Upper lobe of right lung (tissue), 1 donor: ENCODE data around the gene SCTR. TPM values are rescaled to one million over a fixed set of nuclear protein-coding genes. Genes with fewer than 3 reads are reported as not detected.

Experiments
- ATAC-seq: fragments of 200-7000 bp; cut with Tn5 transposase; one replicate; pipeline ENCODE4 v1.9.1; 2020; ENCODE audit warnings: mild to moderate bottlenecking, moderate library complexity
- DNase-seq: peaks from one replicate; pipeline ENCODE4 v3.0.0-alpha.2; 2020
- H3K27ac ChIP-seq: fragments of 200-600 bp; one replicate; pipeline ENCODE4 v1.8.0; 2022
- H3K27me3 ChIP-seq: fragments of 200-600 bp; one replicate; pipeline ENCODE4 v1.8.0; 2022; ENCODE audit warnings: mild to moderate bottlenecking
- H3K36me3 ChIP-seq: fragments of 200-600 bp; one replicate; pipeline ENCODE4 v1.8.0; 2022
- H3K4me1 ChIP-seq: fragments of 200-600 bp; one replicate; pipeline ENCODE4 v1.8.0; 2022
- H3K4me3 ChIP-seq: fragments of 200-600 bp; one replicate; pipeline ENCODE4 v1.8.0; 2022; ENCODE audit warnings: mild to moderate bottlenecking
- H3K9me3 ChIP-seq: fragments of 200-600 bp; one replicate; pipeline ENCODE4 v1.8.0; 2022
- CTCF ChIP-seq: fragments of 200-600 bp; IDR thresholded peaks from one replicate; pipeline ENCODE4 v1.8.0; 2022; ENCODE audit warnings: antibody characterized with exemption
- intact Hi-C: fragments of 100-400 bp; cut with DNase I; formaldehyde crosslinking; loops from one replicate; pipeline ENCODE4 v1.11.0; 2022
- total RNA-seq: library from RNA; stranded (reverse); fragmentation: NEBNext Ultra II Directional; extraction: Animal tissue kit (Norgen Biotek cat#: 25700); gene quantifications from one replicate; pipeline ENCODE4 v1.2.1, GENCODE V29; 2021
- donor health status: DM: no; HTN: yes; CAD: no; lungs with severe emphysema.

Gene SCTR
- total RNA-seq, 1 donor from 2014 or later, result 21.0 TPM

GRCh38 chr2:119490653-119491195, 33.6 kb downstream of the SCTR start:
- H3K27me3 ChIP-seq, result no peaks in the 10 kb centered on the region
- no peaks in the 10 kb centered on the region for H3K36me3 ChIP-seq
- no peak overlapping the region for H3K4me3 ChIP-seq
- intact Hi-C loops, result no loop called here
- H3K9me3 ChIP-seq, result no peaks in the 10 kb centered on the region
- ATAC-seq (peak; percentile 37), DNase-seq (no peak)
- peaks cover 36% of the 10 kb centered on the region for H3K4me1 ChIP-seq
- TF ChIP-seq CTCF, result no peak
- peak overlapping the region; percentile 66 for H3K27ac ChIP-seq

GRCh38 chr2:119490106-119490505, 34.2 kb downstream of the SCTR start:
- Histone ChIP-seq H3K9me3 (no peaks in the 10 kb centered on the region), H3K27ac (peak overlapping the region; percentile 13), H3K4me1 (peaks cover 40% of the 10 kb centered on the region), H3K36me3 (no peaks in the 10 kb centered on the region), H3K27me3 (no peaks in the 10 kb centered on the region), H3K4me3 (no peak overlapping the region)
- no peak for DNase-seq
- ATAC-seq, result no peak
- intact Hi-C loops, result no loop called here
- TF ChIP-seq CTCF, result no peak

- H3K4me3 ChIP-seq, result no peak overlapping the region
- H3K36me3 ChIP-seq, result no peaks in the 10 kb centered on the region
- ATAC-seq (peak; percentile 2), DNase-seq (no peak)
- peaks cover 45% of the 10 kb centered on the region for H3K4me1 ChIP-seq
- peak overlapping the region; percentile 53 for H3K27ac ChIP-seq
- TF ChIP-seq CTCF, result no peak
- intact Hi-C loops, result no loop called here
- no peaks in the 10 kb centered on the region for H3K9me3 ChIP-seq
- H3K27me3 ChIP-seq, result no peaks in the 10 kb centered on the region
Measured at GRCh38 chr2:119489232-119489952, 34.9 kb downstream of the SCTR start.

- ATAC-seq (peak; percentile 38), DNase-seq (peak; percentile 76)
- Histone ChIP-seq H3K27me3 (no peaks in the 10 kb centered on the region), H3K9me3 (no peaks in the 10 kb centered on the region), H3K27ac (peak overlapping the region; percentile 53), H3K4me3 (no peak overlapping the region), H3K4me1 (peaks cover 45% of the 10 kb centered on the region), H3K36me3 (no peaks in the 10 kb centered on the region)
- no peak for TF ChIP-seq CTCF
- intact Hi-C loops, result no loop called here
Measured at GRCh38 chr2:119488245-119489214, 35.8 kb downstream of the SCTR start.

GRCh38 chr2:119487434-119488244, 36.6 kb downstream of the SCTR start:
- peaks cover 45% of the 10 kb centered on the region for H3K4me1 ChIP-seq
- no peaks in the 10 kb centered on the region for H3K36me3 ChIP-seq
- peak; percentile 85 for DNase-seq
- no peaks in the 10 kb centered on the region for H3K27me3 ChIP-seq
- ATAC-seq, result peak; percentile 75
- no peak overlapping the region for H3K4me3 ChIP-seq
- H3K9me3 ChIP-seq, result no peaks in the 10 kb centered on the region
- no peak for TF ChIP-seq CTCF
- H3K27ac ChIP-seq, result peak overlapping the region; percentile 53
- intact Hi-C loops, result no loop called here
